HG02678 (cell line): ENCODE measurements around the gene LRRTM1.

Experiments
- ATAC-seq: cut with Tn5 transposase; IDR thresholded peaks from one replicate; pipeline ENCODE4 v1.9.1; 2021; ENCODE audit warnings: mild to moderate bottlenecking, moderate library complexity; ENCODE audit not compliant: unreplicated experiment

The LRRTM1 gene

DNA sequence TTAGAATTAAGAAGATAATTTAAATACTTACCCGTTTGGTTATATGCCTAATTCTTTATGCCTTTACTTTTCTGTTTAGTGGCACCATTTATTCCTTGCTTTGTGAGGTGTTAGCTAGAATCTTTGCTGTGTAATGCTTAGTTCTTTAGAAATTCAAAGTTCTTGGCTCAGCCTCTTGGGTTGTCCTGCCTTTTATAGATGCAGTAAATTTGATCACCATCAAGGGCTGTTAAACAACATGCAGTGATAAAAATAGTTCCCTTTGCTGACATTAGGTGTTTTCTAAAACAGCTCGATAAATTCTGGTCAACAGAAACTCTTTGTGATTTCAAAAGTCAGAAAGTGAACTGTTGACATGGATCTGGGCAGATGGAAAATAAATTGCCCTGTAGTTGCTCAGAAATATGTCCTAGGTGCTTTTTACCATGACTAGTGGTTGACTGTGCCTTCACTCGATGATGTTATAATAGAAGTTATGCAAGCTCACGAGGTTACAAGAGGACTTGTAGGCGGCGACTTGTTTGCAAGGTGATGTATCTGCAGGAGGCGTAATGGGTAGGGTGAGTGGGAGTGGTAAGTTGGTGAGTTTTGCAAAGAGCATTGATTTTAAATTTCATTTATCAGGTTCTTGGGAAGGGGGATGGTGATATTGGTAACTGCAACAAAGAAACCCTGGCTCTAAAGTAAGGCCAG lies 52.1 kb downstream of the LRRTM1 start:
- no peak for ATAC-seq
